Epithelial cell of esophagus (primary cell): Measurements from ENCODE around the gene PTPN11.

Experiments
- DNase-seq: peaks from one replicate; pipeline ENCODE4 v3.0.0; 2010; ENCODE audit warnings: low read depth
- H3K4me3 ChIP-seq: 2 replicates; pipeline ENCODE4 v1.5.1; 2011; ENCODE audit warnings: mild to moderate bottlenecking, low read length, control low read depth
- CTCF ChIP-seq: IDR thresholded peaks from 2 replicates; pipeline ENCODE4 v1.5.1; 2011; ENCODE audit warnings: low read depth, mild to moderate bottlenecking, low read length, control low read depth, inconsistent platforms; ENCODE audit not compliant: insufficient read depth; ENCODE audit errors: missing control alignments

The PTPN11 gene

GRCh38 chr12:112418608-112419296 is at the start of gene PTPN11:
TSS of gene PTPN11 (plus strand) at chr12:112418947. CDS start at chr12:112419112, 165 bp downstream.
- peak within 1 kb of the TSS; percentile 91 for H3K4me3 ChIP-seq
- no peak for TF ChIP-seq CTCF
- DNase-seq, result peak; percentile 89

GRCh38 chr12:112370199-112370598 is 48.5 kb upstream of the PTPN11 start:
- no peak for DNase-seq
- no peak for TF ChIP-seq CTCF
- H3K4me3 ChIP-seq, result no peak overlapping the region

GRCh38 chr12:112370868-112371510 is 47.8 kb upstream of the PTPN11 start:
- no peak overlapping the region for H3K4me3 ChIP-seq
- no peak for DNase-seq
- TF ChIP-seq CTCF, result no peak

DNA sequence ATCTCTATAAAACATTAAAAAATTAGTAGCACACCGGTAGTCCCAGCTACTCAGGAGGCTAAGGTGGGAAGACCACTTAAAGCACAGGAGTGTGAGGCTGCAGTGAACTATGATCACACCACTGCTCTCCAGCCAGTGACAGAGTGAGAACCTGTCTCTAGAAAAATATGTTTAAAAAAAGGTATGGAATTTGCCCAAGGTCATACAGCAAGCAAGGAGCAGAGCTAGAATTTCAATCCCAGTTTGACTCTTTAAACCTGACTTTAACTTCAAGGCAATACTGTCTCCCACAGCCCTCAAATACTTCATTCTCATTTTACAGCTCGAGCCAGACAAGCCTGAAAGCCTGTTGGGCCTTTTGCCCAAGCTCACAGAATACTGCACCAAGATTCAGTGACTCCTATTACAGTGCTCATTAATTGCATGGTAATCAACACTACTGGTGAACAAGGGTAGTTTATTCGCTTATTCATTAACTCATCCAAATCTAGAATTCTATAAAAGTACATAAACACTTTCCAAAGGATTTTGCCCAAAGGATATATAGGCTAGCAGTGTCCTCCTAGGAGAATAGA is 44.5 kb upstream of the PTPN11 start:
- TF ChIP-seq CTCF, result no peak
- no peak for DNase-seq

GRCh38 chr12:112375105-112375504 is 43.6 kb upstream of the PTPN11 start:
- no peak overlapping the region for H3K4me3 ChIP-seq
- DNase-seq, result peak; percentile 67
- no peak for TF ChIP-seq CTCF

More for the DNA sequence above, 44.5 kb upstream of the PTPN11 start:
- no peak overlapping the region for H3K4me3 ChIP-seq

GRCh38 chr12:112380663-112381405 is 37.9 kb upstream of the PTPN11 start:
- no peak for TF ChIP-seq CTCF
- no peak for DNase-seq
- H3K4me3 ChIP-seq, result peak overlapping the region; percentile 68
